ENCODE data around the gene CIDEC.
"Not testable (repeated sequence)": the region's sequence is repeated elsewhere in the genome, so short reads cannot be mapped to it uniquely, and the experiment has no call there.

The CIDEC gene

GRCh38 chr3:9909221-9910013, 29.4 kb upstream of the CIDEC start:
- FAIRE-seq (no peak), DNase-seq (ENCODE audit: insufficient read length, low spot score) (no peak)
- TF ChIP-seq POLR2A (IDR thresholded peaks at IDR 0.05; ENCODE audit: low read depth, low read length): no peak

GRCh38 chr3:9908286-9908685, 28.2 kb upstream of the CIDEC start:
- DNase-seq (ENCODE audit: insufficient read length, low spot score) (no peak), FAIRE-seq (no peak)
- TF ChIP-seq POLR2A (IDR thresholded peaks at IDR 0.05; ENCODE audit: low read depth, low read length): no peak

DNA sequence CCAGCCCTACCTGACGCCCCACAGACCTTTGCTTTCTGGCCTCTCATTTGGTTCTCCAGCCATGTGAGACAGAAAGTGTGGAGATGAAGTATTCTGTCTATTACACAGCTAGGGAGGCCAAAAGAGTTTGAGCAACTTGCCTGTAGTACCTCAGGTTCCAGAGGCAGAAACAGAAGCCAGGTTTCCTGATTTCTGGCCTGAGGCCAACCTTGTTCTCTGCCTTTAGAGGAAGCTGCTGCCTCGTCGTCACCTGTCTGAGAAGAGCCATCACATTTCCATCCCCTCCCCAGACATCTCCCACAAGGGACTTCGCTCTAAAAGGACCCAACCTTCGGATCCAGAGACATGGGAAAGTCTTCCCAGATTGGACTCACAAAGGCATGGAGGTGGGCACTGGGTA, 26.4 kb upstream of the CIDEC start:
- FAIRE-seq (no peak), DNase-seq (ENCODE audit: insufficient read length, low spot score) (no peak)
- TF ChIP-seq POLR2A (IDR thresholded peaks at IDR 0.05; ENCODE audit: low read depth, low read length): no peak

- DNase-seq (ENCODE audit: insufficient read length, low spot score) (no peak), FAIRE-seq (no peak)
Measured at GRCh38 chr3:9903904-9904303, 23.9 kb upstream of the CIDEC start.

DNA sequence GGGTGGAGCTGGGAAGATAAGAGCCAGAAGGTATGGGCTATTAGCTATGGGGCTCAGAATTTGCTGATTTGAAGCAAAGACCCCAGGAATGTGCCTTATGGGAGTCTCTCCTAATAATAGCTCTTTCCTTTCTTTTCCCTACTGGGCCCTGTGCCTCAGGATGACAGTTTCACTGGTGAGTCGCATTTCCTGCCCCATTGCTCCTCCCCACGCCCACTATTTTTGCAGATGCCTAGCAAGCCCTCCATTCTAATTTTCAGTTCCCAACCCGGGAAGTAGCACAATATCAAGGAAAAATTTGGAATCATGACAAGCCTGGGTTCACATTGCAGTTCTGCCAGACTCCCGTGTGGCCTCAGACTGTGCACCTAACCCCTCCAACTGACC, 23.2 kb upstream of the CIDEC start:
- DNase-seq (ENCODE audit: insufficient read length, low spot score): no peak
- no peak for TF ChIP-seq POLR2A (IDR thresholded peaks at IDR 0.05; ENCODE audit: low read depth, low read length)
- no peak for FAIRE-seq

More at GRCh38 chr3:9903904-9904303, 23.9 kb upstream of the CIDEC start:
- no peak for TF ChIP-seq POLR2A (IDR thresholded peaks at IDR 0.05; ENCODE audit: low read depth, low read length)

GRCh38 chr3:9902372-9903237, 22.6 kb upstream of the CIDEC start, which contains the start of gene IL17RE:
Gene IL17RE (plus strand): TSS chr3:9902848. CDS start chr3:9902933, 85 bp downstream.
- FAIRE-seq: no peak
- TF ChIP-seq POLR2A (IDR thresholded peaks at IDR 0.05; ENCODE audit: low read depth, low read length): no peak
- DNase-seq (ENCODE audit: insufficient read length, low spot score): no peak

DNA sequence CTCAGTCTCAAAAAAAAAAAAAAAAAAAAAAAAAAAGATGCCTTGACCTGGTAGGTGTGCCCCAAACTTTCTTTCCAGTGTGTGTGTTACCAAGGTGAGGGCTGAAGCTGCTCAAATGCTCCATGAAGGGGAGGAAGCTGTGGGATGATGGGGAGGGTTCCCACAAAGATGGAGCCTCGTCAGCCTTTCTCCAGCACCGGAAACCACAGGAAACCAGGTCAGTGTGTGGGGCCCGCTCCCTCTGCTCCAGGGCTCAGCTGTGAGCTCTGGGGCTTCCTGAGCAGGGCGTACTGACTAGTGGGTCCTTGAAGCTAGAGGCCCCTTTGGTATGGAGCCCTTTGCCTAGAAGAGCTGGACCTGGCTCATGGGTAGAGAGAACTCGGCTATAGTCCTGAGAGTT, 21.9 kb upstream of the CIDEC start:
- FAIRE-seq (no peak), DNase-seq (ENCODE audit: insufficient read length, low spot score) (no peak)
- TF ChIP-seq POLR2A (IDR thresholded peaks at IDR 0.05; ENCODE audit: low read depth, low read length): no peak

GRCh38 chr3:9900965-9901415, 20.9 kb upstream of the CIDEC start:
- FAIRE-seq; DNase-seq (ENCODE audit: insufficient read length, low spot score): not testable (repeated sequence)

- no peak for FAIRE-seq
- DNase-seq (ENCODE audit: insufficient read length, low spot score): no peak
- TF ChIP-seq POLR2A (IDR thresholded peaks at IDR 0.05; ENCODE audit: low read depth, low read length): no peak
Measured at GRCh38 chr3:9899289-9899791, 19.3 kb upstream of the CIDEC start.

- FAIRE-seq (no peak), DNase-seq (ENCODE audit: insufficient read length, low spot score) (no peak)
- TF ChIP-seq POLR2A (IDR thresholded peaks at IDR 0.05; ENCODE audit: low read depth, low read length): no peak
Measured at GRCh38 chr3:9898467-9899241, 18.6 kb upstream of the CIDEC start.

GRCh38 chr3:9897408-9898372, 17.6 kb upstream of the CIDEC start:
- FAIRE-seq (no peak), DNase-seq (ENCODE audit: insufficient read length, low spot score) (no peak)
- TF ChIP-seq POLR2A (IDR thresholded peaks at IDR 0.05; ENCODE audit: low read depth, low read length): no peak

GRCh38 chr3:9896755-9897407, 16.8 kb upstream of the CIDEC start:
- FAIRE-seq: not testable (repeated sequence)

GRCh38 chr3:9895715-9896114, 15.7 kb upstream of the CIDEC start:
- not testable (repeated sequence) for FAIRE-seq; DNase-seq (ENCODE audit: insufficient read length, low spot score)

More at GRCh38 chr3:9896755-9897407, 16.8 kb upstream of the CIDEC start:
- not testable (repeated sequence) for DNase-seq (ENCODE audit: insufficient read length, low spot score)
